ENCODE data around the gene LRRC74A.

Gene LRRC74A

DNA sequence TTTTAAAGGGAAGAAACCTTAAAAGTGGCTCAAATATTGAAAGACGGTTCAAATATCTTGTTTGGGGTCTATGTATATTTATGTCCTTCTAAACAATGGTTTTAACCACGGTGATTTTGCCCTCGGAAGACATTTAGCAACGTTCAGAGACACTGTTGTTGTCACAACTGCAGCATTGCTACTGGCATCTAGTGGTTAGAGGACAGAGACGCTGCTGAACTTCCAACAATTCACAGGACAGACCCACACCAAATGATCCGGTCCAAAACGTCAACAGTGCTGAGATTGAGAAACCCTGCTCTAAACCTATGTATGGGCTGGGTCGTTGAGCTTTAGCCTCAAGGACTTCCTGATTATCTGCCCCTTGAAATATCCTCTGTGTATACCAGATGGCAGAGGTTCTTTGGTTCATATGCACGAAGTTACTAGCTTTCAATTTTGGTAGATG lies 15.2 kb upstream of the LRRC74A start:
- DNase-seq, result no peak

DNA sequence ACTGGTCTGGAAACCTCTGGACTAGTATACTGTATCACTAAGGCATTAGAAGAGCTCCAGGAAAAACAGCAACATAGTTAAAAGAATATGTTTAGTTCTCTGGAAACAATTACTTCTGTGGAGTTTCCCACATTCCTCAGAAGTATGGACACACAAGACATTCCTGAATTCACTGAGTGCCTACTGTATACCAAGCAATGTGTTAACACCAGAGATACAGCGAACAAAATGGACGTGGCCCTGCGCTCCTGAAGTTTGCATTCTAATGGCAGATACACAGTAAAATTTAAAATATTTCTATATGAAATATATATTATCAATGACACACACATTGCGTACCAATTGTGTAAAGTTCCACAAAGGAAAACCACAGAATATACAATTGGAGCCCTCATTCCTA lies 14.6 kb upstream of the LRRC74A start:
- no peak for DNase-seq

DNA sequence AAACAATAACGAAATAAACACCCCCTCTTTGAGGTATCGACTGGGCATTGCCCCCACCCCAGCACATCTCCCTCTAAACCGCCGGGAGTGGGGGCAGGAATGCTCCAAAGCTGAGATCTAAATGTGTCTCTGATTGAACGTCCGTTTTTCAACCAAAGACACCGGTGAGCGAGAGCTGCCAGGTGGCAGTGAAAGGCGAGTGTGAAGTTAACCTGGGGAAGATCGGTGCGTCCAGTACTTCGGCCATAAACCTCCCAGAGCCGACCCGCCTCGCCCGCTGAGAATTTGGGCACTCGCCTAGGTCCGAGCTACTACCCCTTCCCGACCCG lies 14.2 kb upstream of the LRRC74A start:
- no peak for DNase-seq

DNA sequence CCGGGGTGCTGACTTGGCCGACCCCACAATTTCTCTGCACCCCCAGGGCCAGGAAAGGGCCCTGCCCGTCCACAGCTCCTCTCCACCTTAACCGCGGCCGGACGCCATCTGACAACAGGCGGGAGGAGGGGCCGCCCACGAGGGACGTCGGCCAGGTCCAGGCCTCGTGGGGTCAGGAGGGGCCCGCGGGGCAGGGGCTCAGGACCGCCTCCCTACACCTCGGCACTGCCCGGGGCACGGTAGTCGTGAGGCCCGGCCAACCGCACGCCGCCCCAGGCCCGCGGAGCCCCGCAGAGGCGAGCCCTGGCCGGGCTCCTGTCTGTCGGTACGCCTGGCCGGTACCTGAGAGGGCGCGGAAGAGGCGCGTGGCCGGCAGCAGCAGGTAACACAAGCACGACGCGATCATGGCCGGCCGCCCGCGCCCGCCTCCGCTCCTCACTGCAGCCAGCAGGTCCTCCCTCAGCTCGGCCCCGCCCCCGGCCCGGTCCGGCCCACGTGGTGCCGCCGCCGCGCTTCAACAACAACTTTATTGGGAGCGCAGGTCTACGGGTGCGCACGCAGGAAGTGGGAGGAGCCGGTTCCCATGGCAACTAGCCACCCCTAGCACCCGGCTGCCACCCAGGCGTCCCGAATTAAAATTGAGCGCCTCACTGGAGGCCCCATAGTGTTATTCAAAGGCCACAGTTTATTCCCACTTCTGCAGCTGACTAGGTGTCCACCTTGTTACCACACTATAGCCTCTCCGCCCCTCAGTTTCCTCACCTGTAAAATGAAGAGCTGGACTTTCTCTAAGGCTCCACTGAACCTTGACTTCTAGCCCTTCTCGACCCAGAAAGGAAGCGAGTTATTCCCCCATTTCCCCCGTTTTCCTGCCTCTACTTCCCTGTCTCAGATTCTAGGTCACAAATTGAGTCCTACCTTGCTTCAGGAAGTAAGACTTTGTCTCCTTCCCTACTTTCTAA lies 13.5 kb upstream of the LRRC74A start, which contains the start of gene ANGEL1:
Gene ANGEL1, minus strand, starts transcription at position 461 of the 962 bp plus-strand sequence. Its CDS starts 55 bp downstream, at position 406.
- peak; percentile 94 for DNase-seq

DNA sequence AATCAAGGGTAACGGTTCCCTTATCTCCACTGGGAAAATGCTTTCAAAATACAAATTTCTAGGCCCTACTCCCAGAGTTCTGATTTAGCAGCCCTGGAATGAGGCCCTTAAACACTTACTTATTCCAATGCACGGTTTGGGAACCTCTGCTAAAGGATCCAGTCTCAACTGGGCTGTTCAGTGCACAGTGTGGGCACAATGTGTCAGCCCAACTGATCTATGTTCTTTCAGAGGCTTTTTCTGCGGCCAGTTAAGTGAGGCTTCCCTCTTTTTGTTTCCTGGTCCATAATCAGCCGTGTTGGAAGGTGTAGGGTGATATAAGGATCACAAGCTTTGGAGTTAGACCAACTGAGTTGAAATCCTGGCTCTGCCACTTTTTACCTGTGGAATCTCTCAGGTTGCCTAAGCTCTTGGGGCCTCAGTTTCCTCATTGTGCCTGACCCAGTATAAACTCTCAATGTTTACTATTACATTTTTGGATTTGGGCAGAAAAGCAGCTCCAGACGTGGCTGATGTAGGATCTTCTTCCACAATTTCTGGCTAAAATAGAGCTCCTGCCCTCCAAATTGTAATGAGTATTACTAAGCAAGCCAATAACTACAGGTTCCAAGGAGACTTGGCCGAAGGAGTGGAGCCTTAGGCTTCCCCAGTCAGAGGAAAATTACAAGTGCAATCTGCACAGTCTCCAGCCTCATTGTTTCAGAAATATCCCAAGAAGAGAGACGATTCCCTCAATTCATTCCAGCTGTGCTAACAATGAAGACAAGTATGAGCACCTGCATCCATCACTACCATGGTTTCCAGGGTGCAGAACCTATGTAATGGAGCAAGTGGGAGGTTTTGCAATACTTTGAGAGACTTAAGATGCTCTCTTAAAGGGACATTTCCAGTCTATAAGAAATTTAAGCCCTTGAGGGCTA lies 11.2 kb upstream of the LRRC74A start:
- DNase-seq, result no peak

DNA sequence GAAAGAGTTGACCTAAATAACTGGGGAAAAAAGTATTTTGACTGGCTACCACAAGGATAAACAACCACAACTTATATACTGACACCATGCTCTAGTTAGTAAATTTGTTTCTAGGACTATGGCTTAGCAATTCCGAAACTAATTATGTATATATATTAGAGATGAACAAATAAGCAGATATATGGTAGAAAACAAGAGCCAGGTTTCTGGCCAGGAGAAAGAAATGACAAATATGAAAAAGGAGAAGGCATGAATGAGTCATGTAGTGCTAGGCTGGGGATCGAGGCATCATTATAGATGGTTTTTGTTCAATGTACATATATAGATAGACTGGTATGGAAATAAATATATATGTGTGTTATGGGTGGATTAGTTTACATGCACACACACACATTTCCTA lies 5.5 kb upstream of the LRRC74A start:
- no peak for DNase-seq

DNA sequence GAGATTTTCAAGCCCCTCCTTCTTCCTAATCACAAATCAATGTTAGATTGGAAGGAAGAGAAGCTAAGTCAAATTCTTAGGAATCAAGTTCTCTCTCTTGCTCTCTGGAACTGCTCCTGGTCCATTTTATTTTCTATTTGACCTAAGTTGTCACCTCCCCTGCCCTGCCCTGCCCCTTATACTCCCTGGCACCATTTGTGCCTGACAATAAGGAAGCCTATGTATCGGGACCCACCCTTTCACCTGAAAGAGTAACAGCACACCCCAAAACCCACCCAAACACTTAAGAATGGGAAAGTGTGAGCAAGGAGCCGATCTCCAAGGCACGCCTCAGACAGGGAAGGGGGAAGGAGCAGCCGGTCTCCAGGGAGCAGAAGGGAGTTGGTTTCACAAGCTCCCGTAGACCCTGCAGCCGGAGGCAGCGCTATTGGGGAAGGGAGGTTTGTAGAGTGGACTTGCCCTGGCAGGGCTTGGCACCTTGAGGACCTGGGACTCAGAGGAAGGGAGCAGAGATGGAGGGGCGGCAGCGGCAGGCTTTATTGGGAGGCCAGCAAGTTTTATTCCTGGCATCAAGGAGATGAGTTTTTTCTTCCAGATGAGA lies 1.6 kb downstream of the LRRC74A start:
- DNase-seq, result no peak

DNA sequence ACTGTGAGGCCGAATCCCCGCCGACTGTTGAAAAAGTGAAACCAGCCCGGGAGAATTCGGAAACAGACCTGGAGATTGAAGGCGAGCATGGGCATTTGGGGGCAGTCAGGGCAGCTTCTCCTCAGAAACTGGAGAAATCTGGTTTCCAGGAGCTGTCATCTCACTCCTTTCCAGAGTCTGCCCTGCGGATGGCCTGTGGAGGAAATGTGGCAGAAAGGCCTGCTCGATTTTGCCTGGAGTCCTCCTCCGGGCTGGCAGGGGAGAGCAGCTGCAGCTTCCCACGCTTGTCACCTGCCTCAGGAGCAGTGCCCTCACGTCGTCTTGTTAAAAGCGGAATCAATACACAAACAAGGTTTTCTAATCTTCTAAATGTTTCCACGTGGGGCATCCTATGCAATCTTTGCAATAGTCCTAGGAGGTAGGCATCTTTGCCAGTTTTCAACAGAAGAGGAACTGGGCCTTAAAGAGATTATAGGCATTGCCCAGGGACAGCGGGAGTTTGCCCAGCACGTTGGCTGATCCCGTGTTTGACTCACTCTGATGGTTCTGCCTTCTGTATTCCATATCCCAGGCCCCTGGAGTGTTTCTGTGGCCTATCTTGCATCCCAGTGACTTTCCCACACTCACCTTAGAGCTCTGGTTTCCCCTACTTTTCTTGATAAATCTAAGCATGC lies 2.3 kb downstream of the LRRC74A start:
- DNase-seq, result no peak

DNA sequence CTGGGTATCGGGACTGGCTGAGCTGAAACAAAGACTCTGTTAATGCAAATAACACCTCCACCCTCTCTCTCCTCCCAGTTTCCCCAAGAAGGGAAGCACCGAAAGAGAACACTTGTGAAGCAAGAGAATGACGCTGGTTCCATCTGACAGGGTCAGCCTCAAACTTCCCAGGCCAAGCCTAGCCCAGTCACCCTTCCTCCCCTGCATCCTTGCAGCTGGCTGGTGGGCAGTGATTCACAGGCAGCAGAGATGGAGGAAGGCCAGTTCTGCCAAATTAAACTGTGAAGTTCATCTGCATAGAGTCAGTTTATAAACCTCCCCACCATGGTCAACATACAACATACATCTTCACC lies 2.8 kb downstream of the LRRC74A start:
- no peak for DNase-seq

DNA sequence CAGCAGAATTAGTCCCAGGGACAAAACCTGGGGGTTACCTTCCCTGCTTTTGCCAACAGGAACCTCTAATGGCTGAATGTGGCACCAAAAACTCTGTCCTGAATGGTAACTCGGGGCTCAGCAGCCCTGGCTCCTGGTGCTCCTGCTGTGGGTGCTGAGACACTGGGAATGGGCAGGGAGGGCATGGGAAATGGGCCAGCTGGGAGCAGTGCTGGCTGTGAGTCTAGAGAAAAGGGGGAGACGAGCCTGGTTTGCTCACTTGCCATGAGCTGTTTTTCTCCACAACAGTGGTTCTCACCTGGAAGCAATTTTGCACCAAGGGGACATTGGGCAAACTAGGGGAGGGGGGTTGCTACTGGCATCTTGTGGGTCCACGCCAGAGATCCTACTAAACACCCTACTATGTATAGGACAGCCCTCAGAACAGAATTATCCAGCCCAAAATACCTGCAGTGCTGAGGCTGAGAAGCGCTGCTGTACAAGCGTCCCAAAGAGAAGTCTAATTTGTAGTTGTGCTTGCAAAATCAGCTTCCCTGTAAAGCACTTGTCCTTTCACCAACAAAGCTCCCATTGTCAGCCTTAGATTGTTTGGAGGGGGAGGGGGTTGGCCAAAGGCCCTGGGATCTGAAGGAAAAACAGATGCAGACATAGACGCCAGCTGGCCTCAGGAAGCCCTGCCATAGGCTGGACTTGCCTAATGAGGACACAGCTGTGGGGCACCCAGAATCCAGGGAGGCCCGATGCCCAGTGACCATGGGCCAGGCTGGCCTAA lies 3.6 kb downstream of the LRRC74A start:
- DNase-seq, result no peak

DNA sequence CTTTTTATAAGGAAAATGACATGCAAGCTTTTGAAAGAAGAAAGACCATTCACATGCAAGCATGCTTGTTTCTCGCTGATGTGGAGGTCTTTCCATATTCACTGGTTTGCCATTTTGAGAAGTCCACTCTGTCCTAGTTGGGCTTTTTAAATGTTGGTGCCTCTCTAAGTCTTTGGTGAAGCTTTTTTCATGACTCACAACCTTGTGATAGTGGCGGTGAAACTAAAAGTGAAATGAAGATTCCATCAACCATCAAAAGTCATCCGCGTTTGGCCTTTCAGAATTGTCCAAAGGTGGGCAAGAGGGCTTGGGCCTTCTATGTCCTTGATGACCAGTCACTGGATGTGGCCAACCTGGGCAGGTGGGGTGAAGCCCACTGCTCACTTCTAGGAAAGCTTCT lies 4.3 kb downstream of the LRRC74A start:
- no peak for DNase-seq

DNA sequence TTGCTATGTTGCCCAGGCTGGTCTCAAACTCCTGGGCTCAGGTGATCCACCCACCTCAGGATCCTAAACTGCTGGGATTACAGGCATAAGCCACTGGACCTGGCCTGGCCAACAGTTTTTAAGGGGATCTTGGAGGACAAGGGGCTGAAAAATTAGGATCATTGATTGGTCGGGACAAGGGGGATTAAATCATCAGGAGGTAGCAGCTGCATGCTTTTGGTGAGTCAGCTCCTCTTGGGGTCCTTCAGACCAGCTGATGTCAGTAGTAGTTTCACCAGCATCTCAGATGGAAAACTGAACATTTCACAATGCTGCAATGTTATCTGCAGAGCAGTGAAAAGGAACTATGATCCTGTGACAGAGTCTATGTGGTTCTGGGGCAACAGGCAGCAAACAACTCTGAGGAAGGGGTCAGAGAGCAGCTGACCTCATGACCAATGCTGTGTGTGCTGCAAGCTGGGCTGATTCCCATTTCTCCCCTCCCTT lies 6.3 kb downstream of the LRRC74A start:
- no peak for DNase-seq

DNA sequence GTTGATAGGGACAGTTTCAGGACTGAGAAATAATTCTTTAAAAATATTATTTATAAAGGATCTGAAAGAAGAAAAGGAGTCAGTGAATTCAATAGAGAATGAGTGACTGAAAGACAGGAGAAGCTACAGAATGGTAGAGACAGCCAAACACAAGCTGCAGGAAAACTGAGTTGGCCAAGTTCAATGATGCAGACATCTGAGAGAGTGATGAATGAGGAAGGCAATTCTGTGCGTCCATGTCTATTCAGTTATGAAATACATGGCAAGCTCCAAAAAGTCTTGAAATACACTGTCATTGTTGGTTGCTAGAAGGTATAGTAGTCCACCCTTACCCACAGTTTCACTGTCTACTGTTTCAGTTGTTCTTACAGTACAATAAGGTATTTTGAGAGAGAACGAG lies 6.8 kb downstream of the LRRC74A start:
- DNase-seq, result no peak

DNA sequence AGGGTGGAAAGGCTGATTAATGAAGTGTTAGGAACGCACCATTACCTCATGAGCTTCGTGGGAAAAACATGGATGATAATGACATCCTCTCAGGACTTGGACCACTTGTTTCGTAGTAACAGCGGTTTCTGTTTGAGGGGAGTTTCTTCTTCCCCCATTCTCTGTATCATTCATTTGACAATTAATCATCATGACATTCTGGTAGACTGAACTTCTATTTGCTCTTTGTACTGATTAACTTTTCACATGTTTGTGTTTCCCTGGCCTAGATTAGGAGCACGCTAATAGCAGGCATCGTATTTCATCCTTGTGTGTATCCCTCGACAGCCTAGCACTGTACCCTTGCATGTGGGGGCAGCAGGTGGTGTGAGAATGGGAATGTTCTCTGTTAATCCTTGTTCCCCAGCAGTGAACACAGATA lies 8.0 kb downstream of the LRRC74A start:
- DNase-seq, result no peak

DNA sequence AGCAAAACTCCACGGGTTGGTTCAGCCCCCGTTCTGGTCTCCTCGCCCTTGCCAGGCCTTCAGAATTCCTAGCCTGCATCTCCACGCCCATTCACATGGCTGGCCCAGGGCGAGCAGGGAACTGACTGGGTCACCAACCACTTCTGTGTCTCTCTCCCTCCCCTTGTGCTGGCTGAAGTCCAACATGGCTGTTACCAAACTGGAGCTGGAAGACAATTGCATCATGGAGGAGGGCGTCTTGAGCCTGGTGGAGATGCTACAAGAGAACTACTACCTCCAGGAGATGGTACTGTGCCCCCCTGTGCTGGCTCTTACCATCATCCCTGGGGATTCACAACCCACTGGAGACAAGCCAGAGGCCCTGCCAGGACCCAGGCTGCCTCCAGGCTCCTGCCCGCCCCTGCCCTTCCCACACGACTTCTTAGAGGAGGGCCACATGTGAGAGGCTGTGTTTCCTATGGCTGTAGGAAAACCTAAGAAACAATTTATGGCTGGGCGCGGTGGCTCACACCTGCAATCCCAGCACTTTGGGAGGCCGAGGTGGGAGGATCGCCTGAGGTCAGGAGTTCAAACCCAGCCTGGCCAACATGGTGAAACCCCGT lies 9.9 kb downstream of the LRRC74A start:
- no peak for DNase-seq

DNA sequence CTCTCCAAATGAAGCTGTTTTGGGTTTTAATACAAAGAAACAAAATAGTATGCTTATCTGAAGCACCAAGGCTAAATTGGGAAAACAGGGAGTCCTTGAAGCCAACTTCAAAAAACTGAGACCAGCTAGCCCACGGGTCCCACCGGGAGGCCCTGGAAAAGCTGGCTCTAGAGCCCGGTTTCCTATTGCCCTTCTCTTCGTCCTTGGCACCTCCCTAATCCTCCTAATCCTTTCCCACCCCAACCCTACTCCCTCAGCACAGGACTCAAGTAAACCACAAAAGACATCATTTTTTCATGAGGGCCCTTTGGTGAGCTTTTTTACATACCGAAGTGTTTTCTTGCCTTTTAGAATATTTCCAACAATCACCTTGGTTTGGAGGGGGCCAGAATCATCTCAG lies 11.3 kb downstream of the LRRC74A start:
- no peak for DNase-seq

DNA sequence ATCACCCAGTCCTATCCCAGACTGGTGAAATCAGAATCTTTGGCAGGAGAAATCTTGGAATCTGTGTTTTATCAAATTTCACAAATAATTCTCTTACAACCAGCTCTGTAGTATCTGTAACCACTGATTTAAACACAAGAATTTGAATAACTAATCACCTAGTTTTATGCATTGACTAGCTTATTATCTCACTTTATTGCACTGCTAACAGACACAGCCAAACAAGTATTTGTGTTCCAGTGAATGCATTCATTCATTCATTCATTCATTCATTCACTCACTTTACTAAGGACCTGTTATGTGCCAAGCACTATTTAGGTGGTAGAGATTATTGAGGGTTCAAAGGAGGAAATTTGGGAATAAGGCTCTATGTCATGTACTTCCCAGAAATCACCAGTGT lies 16.2 kb downstream of the LRRC74A start:
- DNase-seq, result no peak

DNA sequence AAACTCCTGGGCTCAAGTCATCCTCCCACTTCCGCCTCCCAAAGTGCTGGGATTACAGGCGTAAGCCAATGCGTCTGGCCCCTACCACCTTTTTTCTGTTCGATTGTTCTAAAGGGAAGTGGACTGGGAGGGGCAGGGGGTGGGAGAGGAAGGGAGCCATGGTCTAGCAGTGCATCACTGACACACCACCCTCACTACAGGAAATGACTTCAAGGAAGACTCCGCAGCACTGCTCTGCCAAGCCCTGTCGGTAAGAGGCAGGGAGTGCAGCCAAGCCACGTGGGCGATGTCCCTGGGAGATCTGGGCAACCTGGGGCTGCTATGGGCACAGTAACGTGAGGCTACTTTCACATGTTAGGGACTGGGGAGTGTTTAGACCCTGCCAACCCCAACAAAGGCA lies 18.0 kb downstream of the LRRC74A start:
- peak; percentile 13 for DNase-seq

DNA sequence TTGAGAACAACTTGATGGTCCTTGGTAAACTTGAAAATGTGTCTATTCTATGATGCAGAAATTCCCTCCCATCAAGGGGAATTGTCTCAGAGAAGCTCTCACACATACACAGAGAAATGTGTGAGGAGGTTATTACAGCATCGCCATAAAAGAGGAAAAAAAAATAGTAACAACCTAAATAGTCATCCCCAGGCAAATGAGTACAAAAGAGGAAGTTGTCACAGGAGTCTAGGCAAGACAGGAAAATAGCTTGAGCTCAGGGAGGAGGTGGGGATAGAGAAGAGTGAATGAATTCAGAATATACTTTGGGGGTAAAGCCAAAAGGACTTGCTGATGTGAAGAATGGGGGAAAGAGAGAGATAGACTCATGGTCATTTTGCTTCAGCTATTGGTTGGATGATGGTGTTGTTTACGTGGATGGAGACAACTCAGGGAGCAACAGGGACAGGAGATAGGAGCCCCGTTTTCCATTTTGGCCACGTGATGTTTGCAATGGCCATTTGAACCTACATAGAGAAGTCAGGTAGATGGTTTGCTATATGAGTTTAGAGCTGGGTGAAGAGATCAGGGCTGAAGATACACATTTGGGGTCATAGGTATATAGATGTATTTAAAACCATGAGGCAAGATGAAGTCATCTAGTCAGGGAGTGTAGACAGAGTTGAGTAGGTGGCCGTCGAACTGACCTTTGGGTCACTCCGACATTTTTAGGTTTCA lies 20.3 kb downstream of the LRRC74A start:
- DNase-seq, result no peak

DNA sequence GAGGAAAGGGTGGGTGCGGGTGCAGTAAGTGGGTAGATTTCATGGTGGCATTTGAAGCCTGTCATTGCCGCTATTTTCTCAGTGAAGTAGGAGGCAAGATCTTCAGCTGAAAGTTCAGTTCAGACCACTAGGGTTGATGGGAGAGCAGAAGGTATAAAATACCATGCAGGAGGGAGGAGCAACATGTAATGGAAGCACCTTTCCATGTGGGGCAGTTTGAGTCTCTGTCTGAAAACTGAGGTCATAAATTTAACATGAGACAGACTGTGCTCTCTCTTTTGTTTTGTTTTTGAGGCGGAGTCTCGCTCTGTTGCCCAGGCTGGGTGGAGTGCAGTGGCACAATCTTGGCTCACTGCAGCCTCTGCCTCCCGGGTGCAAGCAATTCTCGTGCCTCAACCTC lies 22.7 kb downstream of the LRRC74A start:
- DNase-seq, result no peak

DNA sequence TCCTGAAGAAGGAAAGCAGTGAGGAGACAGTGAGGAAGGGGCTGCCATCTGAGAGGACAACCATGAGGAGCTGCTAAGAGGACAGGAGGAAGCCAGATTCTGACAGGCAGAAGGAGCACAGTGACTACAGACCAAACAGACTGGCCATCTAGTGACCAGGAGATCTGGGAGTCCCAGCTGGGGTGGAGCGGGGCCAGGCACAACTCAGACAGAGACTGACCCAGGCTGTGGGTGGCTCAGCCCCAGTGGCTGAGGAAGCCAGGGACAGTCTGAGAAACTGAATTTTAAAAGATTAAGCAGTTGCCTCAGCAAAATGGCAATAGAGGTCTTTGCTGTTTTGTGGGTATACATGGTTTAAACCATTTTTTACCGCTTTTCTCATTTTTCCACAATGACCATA lies 28.9 kb downstream of the LRRC74A start:
- no peak for DNase-seq
